Endothelial cell of umbilical vein (primary cell): ENCODE data around the gene GPR37L1. TPM values are rescaled to one million over a fixed set of nuclear protein-coding genes. Genes with fewer than 3 reads are reported as not detected.

Source experiments
- BruUV-seq: library from RNA; stranded (reverse); fragments of 400-500 nt; replicated peaks from 2 replicates; lab custom pipeline; 2021; lab: Mats Ljungman, UMichigan
- CTCF ChIA-PET: fragments of 300-600, 350-600 bp; sonication (Branson Sonifier 250); formaldehyde crosslinking; loops from one replicate; lab custom pipeline; 2021; ENCODE audit warnings: antibody characterized with exemption, inconsistent platforms; lab: Charles Lee
- POLR2A ChIA-PET: fragments of 300-600, 350-600 bp; sonication (Branson Sonifier 250); formaldehyde crosslinking; loops from one replicate; lab custom pipeline; 2021; ENCODE audit warnings: antibody characterized with exemption, inconsistent platforms; lab: Charles Lee
- DNase-seq: peaks from one replicate; pipeline ENCODE4 v3.0.0-alpha.2; 2011; ENCODE audit warnings: low read depth, low spot score
- FAIRE-seq: peaks from 2 replicates; lab custom pipeline; 2011; peaks lifted over from hg19 to GRCh38; lab: Jason Lieb, UNC
- H2AFZ ChIP-seq: 2 replicates; pipeline ENCODE4 v1.6.0; 2012; ENCODE audit warnings: low read depth, low read length, control low read depth, inconsistent platforms
- H3K27ac ChIP-seq: 2 replicates; pipeline ENCODE4 v1.5.1; 2011; ENCODE audit warnings: low read depth, mild to moderate bottlenecking, control low read depth, low read length, moderate library complexity; ENCODE audit not compliant: insufficient read depth
- H3K27me3 ChIP-seq, 2 experiments: 2 replicates each; pipeline versions ENCODE4 v1.6.0 to v1.6.1; 2011; ENCODE audit warnings: low read length in 2 of 2, mixed read lengths in 1 of 2; ENCODE audit not compliant: control insufficient read depth in 2 of 2, insufficient read depth in 2 of 2
- H3K36me3 ChIP-seq, 2 experiments: 2 replicates in 1 of 2; 3 replicates in 1 of 2; pipeline ENCODE4 v1.5.1; 2011; ENCODE audit warnings: low read length in 2 of 2, mild to moderate bottlenecking in 1 of 2, moderate library complexity in 1 of 2; ENCODE audit not compliant: control insufficient read depth in 2 of 2, insufficient read depth in 2 of 2; ENCODE audit errors: extremely low read depth in 1 of 2
- H3K4me1 ChIP-seq: 3 replicates; pipeline ENCODE4 v1.5.1; 2011; ENCODE audit warnings: mild to moderate bottlenecking, low read length; ENCODE audit not compliant: control insufficient read depth, insufficient read depth; ENCODE audit errors: extremely low read depth
- H3K4me2 ChIP-seq: 2 replicates; pipeline ENCODE4 v1.6.1; 2011; ENCODE audit warnings: low read length, control low read depth, mixed read lengths; ENCODE audit not compliant: insufficient read depth
- H3K4me3 ChIP-seq, 3 experiments: fragments of 200-600 bp in 1 of 3; sonication (generic), shearing (Covaris generic) in 1 of 3; replicated peaks in 1 of 3; 2 replicates each; pipeline ENCODE4 v1.5.1; 2011 to 2016; ENCODE audit warnings: control low read depth in 3 of 3, low read length in 3 of 3, mild to moderate bottlenecking in 2 of 3, inconsistent platforms in 1 of 3, low read depth in 1 of 3, moderate library complexity in 1 of 3; ENCODE audit not compliant: insufficient read depth in 1 of 3
- H3K79me2 ChIP-seq: 2 replicates; pipeline ENCODE4 v1.6.0; 2012; ENCODE audit warnings: low read length, inconsistent platforms; ENCODE audit not compliant: control insufficient read depth, insufficient read depth
- H3K9ac ChIP-seq: replicated peaks from 2 replicates; pipeline ENCODE3; 2011; ENCODE audit warnings: low read length, control low read depth; ENCODE audit not compliant: insufficient read depth; ENCODE audit errors: extremely low read depth
- H3K9me1 ChIP-seq: replicated peaks from 3 replicates; pipeline ENCODE4 v1.6.0; 2011; ENCODE audit warnings: mild to moderate bottlenecking, low read length; ENCODE audit not compliant: control insufficient read depth, insufficient read depth; ENCODE audit errors: extremely low read depth
- H3K9me3 ChIP-seq: replicated peaks from 2 replicates; pipeline ENCODE4 v1.5.1; 2012; ENCODE audit warnings: low read length, inconsistent platforms; ENCODE audit not compliant: control insufficient read depth, insufficient read depth
- H4K20me1 ChIP-seq: replicated peaks from 2 replicates; pipeline ENCODE3; 2011; ENCODE audit warnings: mild to moderate bottlenecking, low read length; ENCODE audit not compliant: control insufficient read depth, insufficient read depth; ENCODE audit errors: extremely low read depth
- EZH2 ChIP-seq: IDR thresholded peaks from 2 replicates; pipeline ENCODE4 v1.6.1; 2012; ENCODE audit warnings: borderline replicate concordance, low read depth, mild to moderate bottlenecking, moderate library complexity, low read length, inconsistent platforms; ENCODE audit not compliant: severe bottlenecking
- FOS ChIP-seq: IDR thresholded peaks from 2 replicates; pipeline ENCODE4 v1.6.1; 2011; ENCODE audit warnings: mild to moderate bottlenecking, low read length, moderate library complexity, borderline replicate concordance; ENCODE audit not compliant: insufficient read depth
- GATA2 ChIP-seq: IDR thresholded peaks from 2 replicates; pipeline ENCODE4 v1.7.0; 2011; ENCODE audit warnings: low read depth, mild to moderate bottlenecking, moderate library complexity, mixed read lengths, low read length; ENCODE audit not compliant: insufficient read length, insufficient read depth
- JUN ChIP-seq: IDR thresholded peaks from 2 replicates; pipeline ENCODE4 v1.6.1; 2011; ENCODE audit warnings: borderline replicate concordance, low read depth; ENCODE audit not compliant: insufficient read length, insufficient read depth
- MYC ChIP-seq: IDR thresholded peaks from one replicate; pipeline ENCODE4 v1.6.1; 2011; ENCODE audit warnings: mild to moderate bottlenecking, low read depth, low read length
- POLR2A ChIP-seq: IDR thresholded peaks from 2 replicates; pipeline ENCODE4 v1.6.1; 2012; ENCODE audit warnings: low read depth, mild to moderate bottlenecking, control low read depth, low read length
- POLR2AphosphoS5 ChIP-seq: IDR thresholded peaks from 2 replicates; pipeline ENCODE4 v1.6.1; 2012; ENCODE audit warnings: low read depth, mild to moderate bottlenecking, control low read depth, low read length, moderate library complexity; ENCODE audit not compliant: insufficient read depth
- dilution Hi-C: fragments of 300-500 bp; cut with MboI; formaldehyde crosslinking; loops from one replicate; pipeline ENCODE4 v1.15.0; 2019; ENCODE audit warnings: low sequenced_read_pairs; ENCODE audit not compliant: extremely low pct_ligation_motif_present
- intact Hi-C: fragments of 100-400 bp; cut with micrococcal nuclease; formaldehyde crosslinking; loops from one replicate; pipeline ENCODE4 v1.10.0; 2022
- polyA plus RNA-seq, 4 experiments: library from polyadenylated mRNA; depleted of rRNA in 3 of 4; stranded (reverse) in 3 of 4; unstranded in 1 of 4; fragments of >200 nt; gene quantifications; 2 replicates each; pipeline versions ENCODE4 v1.2.1 to v1.2.3, GENCODE V29; 2011 to 2012; ENCODE audit warnings: missing spikeins in 1 of 4
- total RNA-seq: library from RNA; stranded (reverse); gene quantifications from 2 replicates; pipeline ENCODE4 v1.2.3, GENCODE V29; 2021
- TF ChIP-seq, protein P1 (sequence below): IDR thresholded peaks from 2 replicates; pipeline ENCODE4 v1.6.1; 2011; ENCODE audit not compliant: insufficient read depth, insufficient read length

The GPR37L1 gene
- total and polyA plus RNA-seq, 2 donors (not counting 3 experiments of a cell fraction or from before 2014, with no cell fraction given) = not detected

DNA sequence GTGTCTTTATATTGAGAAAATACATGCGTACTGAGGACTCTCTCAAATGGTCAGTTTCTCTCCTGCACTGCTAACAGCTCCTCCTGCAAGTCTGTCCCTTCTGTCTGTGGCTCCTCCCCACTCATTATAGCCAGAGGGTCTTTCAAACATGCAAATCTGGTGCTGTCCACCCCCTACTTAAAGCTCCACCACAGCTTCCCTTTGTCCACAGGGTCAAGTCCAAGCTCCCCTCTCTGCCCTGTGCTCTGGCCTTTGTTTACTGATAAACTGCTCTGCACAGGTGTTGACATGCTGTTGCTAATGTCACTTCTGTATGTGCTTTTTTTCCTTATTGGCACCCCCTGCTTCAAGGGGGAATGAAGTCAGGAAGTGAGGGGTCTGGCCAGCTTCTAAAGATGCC, 47.7 kb upstream of the GPR37L1 start:
- ChIA-PET CTCF (interaction anchor here (0.8 kb wide), 1 partner anchor 17 kb away, joined by 3 read pairs; no protein-coding TSS in a partner anchor), POLR2A (no interaction called here)
- intact Hi-C loops = no loop called here

DNA sequence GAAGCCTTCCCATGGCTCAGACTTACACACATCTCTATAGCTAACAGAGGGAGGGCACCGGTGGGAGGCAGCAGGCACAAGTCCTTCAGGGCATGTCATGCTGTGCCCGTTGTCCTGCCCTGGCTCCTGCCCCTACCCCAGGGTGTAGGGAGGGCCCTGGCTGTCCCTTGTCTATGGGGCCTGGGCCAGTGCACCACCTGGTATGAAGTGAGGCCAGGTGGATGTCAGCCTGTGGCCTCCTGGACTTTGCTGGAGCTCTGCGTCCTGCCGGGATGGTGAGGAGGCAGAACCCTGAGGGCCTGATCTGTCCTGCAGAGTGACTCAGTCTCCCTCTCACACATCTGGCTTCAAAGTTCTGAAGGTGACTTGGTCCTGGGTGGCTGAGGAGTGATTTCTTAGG, 47.3 kb upstream of the GPR37L1 start:
- BruUV-seq = no TSS peak
- no peaks in the 10 kb centered on the region for H3K9me3 ChIP-seq
- TF ChIP-seq JUN = no peak
- TF ChIP-seq POLR2AphosphoS5 = no peak
- TF ChIP-seq MYC = no peak
- TF ChIP-seq, protein P1, sequence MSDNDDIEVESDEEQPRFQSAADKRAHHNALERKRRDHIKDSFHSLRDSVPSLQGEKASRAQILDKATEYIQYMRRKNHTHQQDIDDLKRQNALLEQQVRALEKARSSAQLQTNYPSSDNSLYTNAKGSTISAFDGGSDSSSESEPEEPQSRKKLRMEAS = no peak
- no peaks in the 10 kb centered on the region for H3K4me1 ChIP-seq
- H3K27ac ChIP-seq = no peak overlapping the region
- H3K4me3 ChIP-seq = no peak overlapping the region
- no peaks in the 10 kb centered on the region for H3K9me1 ChIP-seq
- H2AFZ ChIP-seq = no peak overlapping the region
- no peak for DNase-seq
- FAIRE-seq = no peak
- ChIA-PET CTCF (interaction anchor here (0.8 kb wide), 1 partner anchor 16 kb away, joined by 3 read pairs; no protein-coding TSS in a partner anchor), POLR2A (no interaction called here)
- intact Hi-C loops (no loop called here), dilution Hi-C loops (no loop called here)
- no peak overlapping the region for H3K9ac ChIP-seq
- H3K36me3 ChIP-seq = no peaks in the 10 kb centered on the region
- no peaks in the 10 kb centered on the region for H3K79me2 ChIP-seq
- no peaks in the 10 kb centered on the region for H4K20me1 ChIP-seq
- H3K4me2 ChIP-seq = no peak overlapping the region
- no peaks in the 10 kb centered on the region for H3K27me3 ChIP-seq

More for the DNA sequence above, 47.7 kb upstream of the GPR37L1 start:
- H3K4me3 ChIP-seq = no peak overlapping the region
- no peaks in the 10 kb centered on the region for H3K4me1 ChIP-seq
- H3K4me2 ChIP-seq = no peak overlapping the region
- H3K27me3 ChIP-seq = no peaks in the 10 kb centered on the region
- no peaks in the 10 kb centered on the region for H3K79me2 ChIP-seq
- TF ChIP-seq MYC (no peak), POLR2AphosphoS5 (no peak), EZH2 (no peak), POLR2A (no peak), GATA2 (no peak), FOS (no peak)
- TF ChIP-seq, protein P1 = no peak
- dilution Hi-C loops = no loop called here
- DNase-seq = no peak
- H3K9me1 ChIP-seq = no peaks in the 10 kb centered on the region
- no TSS peak for BruUV-seq
- H4K20me1 ChIP-seq = no peaks in the 10 kb centered on the region
- no peak overlapping the region for H2AFZ ChIP-seq
- H3K27ac ChIP-seq = no peak overlapping the region
- H3K9ac ChIP-seq = no peak overlapping the region
- no peaks in the 10 kb centered on the region for H3K36me3 ChIP-seq
- no peak for FAIRE-seq
- no peaks in the 10 kb centered on the region for H3K9me3 ChIP-seq
